Ectodermal cell (in vitro differentiated cells): ENCODE measurements around the gene CNIH2.

Experiments
- H3K27ac ChIP-seq: 2 replicates; pipeline ENCODE4 v1.7.0; 2013; ENCODE audit warnings: mild to moderate bottlenecking, low read depth, low read length; ENCODE audit not compliant: insufficient read depth, poor library complexity, severe bottlenecking
- H3K27me3 ChIP-seq: 2 replicates; pipeline ENCODE4 v1.7.0; 2013; ENCODE audit warnings: mild to moderate bottlenecking, low read length; ENCODE audit not compliant: insufficient read depth, control insufficient read depth, poor library complexity, severe bottlenecking
- H3K36me3 ChIP-seq: one replicate; pipeline ENCODE4 v1.7.0; 2013; ENCODE audit warnings: low read length; ENCODE audit not compliant: control insufficient read depth, insufficient read depth
- H3K4me1 ChIP-seq: one replicate; pipeline ENCODE4 v1.7.0; 2013; ENCODE audit warnings: low read length; ENCODE audit not compliant: control insufficient read depth, insufficient read depth
- H3K4me3 ChIP-seq: 2 replicates; pipeline ENCODE4 v1.7.0; 2013; ENCODE audit warnings: low read depth, low read length, control low read depth; ENCODE audit not compliant: insufficient read depth
- H3K9me3 ChIP-seq: 2 replicates; pipeline ENCODE4 v1.7.0; 2013; ENCODE audit warnings: mild to moderate bottlenecking, low read length, moderate library complexity; ENCODE audit not compliant: control insufficient read depth
- WGBS, 2 experiments: methylation state at CpG; one replicate each; pipeline ENCODE4 v1.1.7; 2013; ENCODE audit warnings: missing lambda C conversion rate in 2 of 2; 5-methylcytosine and 5-hydroxymethylcytosine counted together

Gene CNIH2

GRCh38 chr11:66289548-66290329 lies 11.8 kb downstream of the CNIH2 start:
- Histone ChIP-seq H3K27me3 (peaks cover 48% of the 10 kb centered on the region), H3K36me3 (no peaks in the 10 kb centered on the region)
- 15 to 16% methylated on average over 34 to 36 of the region's 36 CpGs for WGBS, 2 experiments

GRCh38 chr11:66290330-66290621 lies 12.3 kb downstream of the CNIH2 start:
- H3K4me1 ChIP-seq = peaks cover 12% of the 10 kb centered on the region
- H3K4me3 ChIP-seq = no peak overlapping the region
- no peak overlapping the region for H3K27ac ChIP-seq

More at GRCh38 chr11:66289548-66290329, 11.8 kb downstream of the CNIH2 start:
- Histone ChIP-seq H3K4me3 (peak overlapping the region; percentile 69), H3K27ac (peak overlapping the region; percentile 76), H3K4me1 (peaks cover 12% of the 10 kb centered on the region), H3K9me3 (no peaks in the 10 kb centered on the region)

GRCh38 chr11:66291303-66291705 lies 13.3 kb downstream of the CNIH2 start:
- 18 to 20% methylated on average over 16 of the region's 16 CpGs for WGBS, 2 experiments
- H3K36me3 ChIP-seq = no peaks in the 10 kb centered on the region
- H3K9me3 ChIP-seq = no peaks in the 10 kb centered on the region
- peaks cover 12% of the 10 kb centered on the region for H3K4me1 ChIP-seq
- H3K27me3 ChIP-seq = peaks cover 48% of the 10 kb centered on the region
- H3K4me3 ChIP-seq = no peak overlapping the region
- H3K27ac ChIP-seq = no peak overlapping the region

More at GRCh38 chr11:66290330-66290621, 12.3 kb downstream of the CNIH2 start:
- Histone ChIP-seq H3K36me3 (no peaks in the 10 kb centered on the region), H3K9me3 (no peaks in the 10 kb centered on the region), H3K27me3 (peaks cover 48% of the 10 kb centered on the region)
- 80 to 93% methylated on average over 2 of the region's 2 CpGs for WGBS, 2 experiments

DNA sequence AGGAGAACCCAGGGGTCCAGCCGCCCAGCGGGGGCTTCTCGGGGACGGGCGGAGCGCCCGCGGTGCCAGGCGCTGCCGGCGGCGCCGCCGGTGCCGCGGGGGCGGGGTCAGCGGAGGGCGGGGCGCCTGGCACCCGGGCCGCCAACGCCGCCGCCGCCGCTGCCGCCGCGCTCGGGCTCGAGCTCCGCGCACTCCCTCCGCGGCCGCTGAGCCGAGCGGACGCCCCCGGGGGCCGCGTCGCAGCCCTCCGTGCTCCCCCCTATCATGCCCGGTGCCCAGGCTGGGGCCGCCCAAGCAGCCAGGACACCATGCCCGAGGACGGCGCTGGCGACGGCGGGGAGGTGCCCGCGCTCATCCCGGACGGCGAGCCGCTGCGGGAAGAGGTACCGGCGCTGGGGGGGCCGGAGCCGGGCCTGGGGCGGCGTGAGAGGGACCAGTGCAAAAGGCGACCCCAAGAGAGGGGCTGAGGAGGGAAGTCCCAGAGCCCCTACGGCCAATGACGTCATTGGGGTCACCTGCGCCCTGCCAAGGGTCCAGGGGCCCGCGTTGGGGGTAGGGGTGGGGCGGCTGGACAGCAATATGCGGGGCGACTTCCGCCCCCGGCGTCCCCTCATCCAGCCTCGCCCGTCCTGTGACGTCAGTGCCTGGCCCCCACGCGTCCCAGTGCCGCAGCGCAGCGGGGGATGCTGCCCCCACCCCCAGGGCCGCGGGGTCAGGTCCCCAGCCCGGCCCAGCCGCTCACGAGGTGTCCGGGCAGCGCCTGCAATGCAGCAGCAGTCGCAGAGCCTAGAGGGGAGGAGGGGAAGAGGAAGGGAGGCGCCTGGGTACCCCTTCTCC lies 13.9 kb downstream of the CNIH2 start, which contains the start of gene TMEM151A:
Gene TMEM151A, plus strand, starts transcription at position 189 of the 837 bp plus-strand sequence. Its CDS starts 120 bp downstream, at position 309.
- Histone ChIP-seq H3K4me3 (peak within 1 kb of the TSS; percentile 35), H3K4me1 (peaks cover 12% of the 10 kb centered on the region), H3K36me3 (no peaks in the 10 kb centered on the region), H3K27ac (no peak within 1 kb of the TSS), H3K9me3 (no peaks in the 10 kb centered on the region), H3K27me3 (peaks cover 48% of the 10 kb centered on the region)
- WGBS, 2 experiments = 2 to 3% methylated on average over 95 of the region's 95 CpGs

GRCh38 chr11:66292543-66293332 lies 14.8 kb downstream of the CNIH2 start:
- Histone ChIP-seq H3K36me3 (no peaks in the 10 kb centered on the region), H3K27me3 (peaks cover 48% of the 10 kb centered on the region), H3K4me3 (peak overlapping the region; percentile 35), H3K4me1 (peaks cover 19% of the 10 kb centered on the region), H3K9me3 (no peaks in the 10 kb centered on the region), H3K27ac (no peak overlapping the region)
- 73 to 74% methylated on average over 17 of the region's 17 CpGs for WGBS, 2 experiments

DNA sequence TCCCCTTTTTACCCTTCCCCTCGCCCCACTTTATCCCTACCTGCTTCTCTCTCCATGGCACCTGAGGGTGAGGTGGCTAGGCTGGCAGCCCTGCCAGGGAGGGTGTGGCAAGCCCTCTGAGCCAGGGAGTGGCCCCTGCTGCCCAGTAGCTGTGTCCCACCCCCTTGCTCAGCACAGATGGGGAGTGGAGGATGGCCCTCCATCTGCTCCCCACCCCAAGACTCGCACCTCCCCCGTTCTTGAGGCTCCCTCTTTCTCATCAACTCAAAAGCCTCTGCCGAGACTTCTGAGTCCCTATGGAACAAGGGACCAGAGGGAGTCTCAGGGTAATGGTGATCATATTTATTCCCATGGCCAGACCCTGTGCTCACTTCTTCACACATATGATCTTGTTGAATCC lies 15.4 kb downstream of the CNIH2 start:
- Histone ChIP-seq H3K27me3 (peaks cover 48% of the 10 kb centered on the region), H3K4me3 (no peak overlapping the region), H3K36me3 (no peaks in the 10 kb centered on the region), H3K9me3 (no peaks in the 10 kb centered on the region), H3K4me1 (peaks cover 22% of the 10 kb centered on the region), H3K27ac (no peak overlapping the region)
- WGBS, 2 experiments = 78 to 94% methylated on average over 4 of the region's 4 CpGs

DNA sequence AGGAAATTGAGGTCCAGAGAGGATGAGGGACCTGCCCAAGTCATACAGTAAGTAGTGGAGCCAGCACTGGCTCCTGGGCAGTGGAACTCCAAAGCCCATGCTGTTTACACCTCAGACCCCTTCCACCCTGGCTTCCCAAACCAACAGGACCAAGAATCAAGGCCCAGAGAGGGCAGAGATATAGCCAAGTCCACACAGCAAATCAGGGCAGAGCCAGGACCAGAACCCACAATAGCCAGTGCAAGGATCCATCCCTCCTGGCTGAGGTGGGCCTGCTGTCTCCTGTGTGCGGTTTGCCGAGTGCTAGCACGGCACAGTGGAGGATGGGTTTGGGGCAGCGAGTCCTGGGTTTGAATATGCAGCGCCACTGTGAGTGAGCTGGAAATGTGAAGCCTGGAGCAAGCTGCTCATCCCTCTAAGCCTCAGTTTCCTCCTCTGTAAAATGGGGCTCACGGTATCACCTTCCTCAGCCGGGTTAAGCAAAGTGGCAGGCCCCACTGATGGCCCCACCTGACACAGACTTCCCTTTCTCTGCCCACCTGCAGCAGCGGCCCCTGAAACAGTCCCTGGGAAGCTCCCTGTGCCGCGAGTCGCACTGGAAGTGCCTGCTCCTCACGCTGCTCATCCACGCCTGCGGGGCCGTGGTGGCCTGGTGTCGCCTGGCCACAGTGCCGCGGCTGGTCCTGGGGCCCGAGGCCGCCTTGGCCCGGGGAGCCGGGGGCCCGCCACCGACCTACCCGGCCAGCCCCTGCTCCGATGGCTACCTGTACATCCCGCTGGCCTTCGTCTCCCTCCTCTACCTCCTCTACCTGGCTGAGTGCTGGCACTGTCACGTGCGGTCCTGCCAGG lies 16.0 kb downstream of the CNIH2 start:
- 92% methylated on average over 30 of the region's 30 CpGs for WGBS, 2 experiments
- Histone ChIP-seq H3K9me3 (no peaks in the 10 kb centered on the region), H3K4me3 (no peak overlapping the region), H3K36me3 (no peaks in the 10 kb centered on the region), H3K27me3 (peaks cover 48% of the 10 kb centered on the region), H3K4me1 (peaks cover 22% of the 10 kb centered on the region), H3K27ac (no peak overlapping the region)

- H3K27ac ChIP-seq = no peak overlapping the region
- peaks cover 18% of the 10 kb centered on the region for H3K4me1 ChIP-seq
- no peak overlapping the region for H3K4me3 ChIP-seq
- H3K9me3 ChIP-seq = no peaks in the 10 kb centered on the region
- peaks cover 45% of the 10 kb centered on the region for H3K27me3 ChIP-seq
- no peaks in the 10 kb centered on the region for H3K36me3 ChIP-seq
- WGBS, 2 experiments = 95 to 96% methylated on average over 123 of the region's 123 CpGs
Measured at GRCh38 chr11:66294626-66295620, 16.9 kb downstream of the CNIH2 start.
